Central memory CD8-positive, alpha-beta T cell (primary cell): ENCODE measurements around the gene UTS2B.

Source experiments
- ATAC-seq: fragments of 150-1000 bp; cut with Tn5 transposase; replicated peaks from 2 replicates; pipeline ENCODE4 v1.10.0; 2022; ENCODE audit warnings: mild to moderate bottlenecking, moderate FRiP score, moderate number of reproducible peaks; ENCODE audit not compliant: poor library complexity, severe bottlenecking; ENCODE audit errors: extremely low read depth
- DNase-seq, 2 donors: peaks; one replicate each; pipeline ENCODE4 v3.0.0; 2021; ENCODE audit warnings: low spot score in 2 of 2
- H3K27ac Mint-ChIP-seq: one replicate; pipeline ENCODE4 v1.8.0; 2022; ENCODE audit warnings: low read depth, mild to moderate bottlenecking, moderate library complexity, mixed read lengths
- H3K27me3 Mint-ChIP-seq: one replicate; pipeline ENCODE4 v1.8.0; 2022; ENCODE audit warnings: mixed read lengths
- H3K36me3 Mint-ChIP-seq: one replicate; pipeline ENCODE4 v1.8.0; 2022; ENCODE audit warnings: mild to moderate bottlenecking, moderate library complexity, mixed read lengths; ENCODE audit not compliant: insufficient read depth
- H3K4me1 Mint-ChIP-seq: one replicate; pipeline ENCODE4 v1.8.0; 2022; ENCODE audit warnings: mixed read lengths
- H3K4me3 Mint-ChIP-seq: one replicate; pipeline ENCODE4 v1.8.0; 2022; ENCODE audit warnings: mild to moderate bottlenecking, moderate library complexity, mixed read lengths
- H3K9me3 Mint-ChIP-seq: one replicate; pipeline ENCODE4 v1.8.0; 2022; ENCODE audit warnings: mixed read lengths

Gene UTS2B

DNA sequence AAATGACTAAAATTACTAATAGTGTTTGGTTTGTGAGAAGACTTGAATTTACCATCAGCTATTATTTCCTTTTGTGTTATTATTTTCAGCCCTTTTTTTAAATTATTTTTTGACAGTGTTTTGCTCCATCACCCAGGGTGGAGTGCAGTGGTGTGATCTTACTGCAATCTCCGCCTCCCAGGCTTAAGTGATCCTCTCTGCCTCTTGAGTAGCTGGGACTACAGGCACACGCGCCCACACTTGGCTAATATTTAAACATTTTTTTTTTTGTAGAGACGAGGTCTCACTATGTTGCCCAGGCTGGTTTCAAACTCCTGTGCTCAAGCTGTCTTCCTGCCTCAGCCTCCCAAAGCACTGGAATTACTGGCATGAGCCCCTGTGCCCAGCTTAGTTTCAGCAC is 31.7 kb upstream of the UTS2B start:
- Mint-ChIP-seq H3K4me3 (no peak overlapping the region), H3K4me1 (no peaks in the 10 kb centered on the region), H3K36me3 (peaks cover 6% of the 10 kb centered on the region), H3K9me3 (no peaks in the 10 kb centered on the region), H3K27ac (no peak overlapping the region), H3K27me3 (no peaks in the 10 kb centered on the region)
- DNase-seq (no peak), ATAC-seq (no peak)

- no peaks in the 10 kb centered on the region for H3K9me3 Mint-ChIP-seq
- DNase-seq, result no peak
- no peaks in the 10 kb centered on the region for H3K4me1 Mint-ChIP-seq
- no peak overlapping the region for H3K4me3 Mint-ChIP-seq
- H3K27me3 Mint-ChIP-seq, result no peaks in the 10 kb centered on the region
- no peak for ATAC-seq
- peaks cover 6% of the 10 kb centered on the region for H3K36me3 Mint-ChIP-seq
- no peak overlapping the region for H3K27ac Mint-ChIP-seq
Measured at GRCh38 chr3:191361456-191361855, 31.1 kb upstream of the UTS2B start.

DNA sequence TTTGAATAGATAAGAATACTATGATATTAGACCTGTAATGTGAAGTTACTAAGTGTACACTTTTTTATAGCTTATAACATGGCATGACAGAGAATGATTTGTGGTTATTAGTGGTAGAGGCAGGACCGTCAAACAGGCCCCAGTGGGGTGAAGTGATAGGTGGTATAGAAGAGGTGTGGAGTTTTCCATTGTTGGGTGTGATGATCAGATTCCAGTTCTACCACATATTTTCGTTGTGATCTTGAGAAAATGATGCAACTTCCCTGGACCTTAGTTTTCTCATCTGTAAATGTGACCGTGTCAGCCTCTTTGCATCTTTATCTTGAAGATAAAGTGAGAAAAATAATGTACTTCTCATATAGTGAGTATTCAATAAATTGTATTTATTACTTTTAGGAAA is 30.3 kb upstream of the UTS2B start:
- Mint-ChIP-seq H3K4me1 (no peaks in the 10 kb centered on the region), H3K4me3 (no peak overlapping the region), H3K36me3 (peaks cover 6% of the 10 kb centered on the region), H3K27me3 (no peaks in the 10 kb centered on the region), H3K27ac (no peak overlapping the region), H3K9me3 (no peaks in the 10 kb centered on the region)
- DNase-seq, result no peak
- no peak for ATAC-seq

GRCh38 chr3:191358929-191359328 is 28.6 kb upstream of the UTS2B start:
- peaks cover 6% of the 10 kb centered on the region for H3K36me3 Mint-ChIP-seq
- H3K4me3 Mint-ChIP-seq, result no peak overlapping the region

DNA sequence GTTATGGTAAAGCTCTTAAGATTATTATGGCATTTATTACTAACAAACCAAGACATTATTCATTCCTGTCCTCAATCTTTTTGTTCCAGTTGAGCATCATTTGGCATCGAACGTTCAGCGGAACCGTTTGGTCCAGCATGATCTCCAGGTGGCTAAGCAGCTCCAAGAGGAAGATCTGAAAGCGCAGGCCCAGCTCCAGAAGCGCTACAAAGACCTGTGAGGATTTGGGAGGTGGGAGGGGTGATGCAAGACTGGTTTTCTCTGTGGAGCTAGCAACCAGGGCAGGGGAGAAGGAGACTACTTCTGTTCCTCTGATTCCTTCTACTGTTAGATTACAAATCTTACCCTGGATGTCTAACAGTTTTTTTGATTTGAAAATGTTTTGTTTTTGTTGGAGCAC is 27.6 kb upstream of the UTS2B start:
- ATAC-seq (no peak), DNase-seq (no peak)
- Mint-ChIP-seq H3K27me3 (no peaks in the 10 kb centered on the region), H3K4me3 (no peak overlapping the region), H3K9me3 (no peaks in the 10 kb centered on the region), H3K27ac (no peak overlapping the region), H3K4me1 (no peaks in the 10 kb centered on the region), H3K36me3 (peaks cover 6% of the 10 kb centered on the region)

More at GRCh38 chr3:191358929-191359328, 28.6 kb upstream of the UTS2B start:
- H3K9me3 Mint-ChIP-seq, result no peaks in the 10 kb centered on the region
- DNase-seq, result no peak
- H3K27ac Mint-ChIP-seq, result no peak overlapping the region
- H3K27me3 Mint-ChIP-seq, result no peaks in the 10 kb centered on the region
- H3K4me1 Mint-ChIP-seq, result no peaks in the 10 kb centered on the region
- ATAC-seq, result no peak

DNA sequence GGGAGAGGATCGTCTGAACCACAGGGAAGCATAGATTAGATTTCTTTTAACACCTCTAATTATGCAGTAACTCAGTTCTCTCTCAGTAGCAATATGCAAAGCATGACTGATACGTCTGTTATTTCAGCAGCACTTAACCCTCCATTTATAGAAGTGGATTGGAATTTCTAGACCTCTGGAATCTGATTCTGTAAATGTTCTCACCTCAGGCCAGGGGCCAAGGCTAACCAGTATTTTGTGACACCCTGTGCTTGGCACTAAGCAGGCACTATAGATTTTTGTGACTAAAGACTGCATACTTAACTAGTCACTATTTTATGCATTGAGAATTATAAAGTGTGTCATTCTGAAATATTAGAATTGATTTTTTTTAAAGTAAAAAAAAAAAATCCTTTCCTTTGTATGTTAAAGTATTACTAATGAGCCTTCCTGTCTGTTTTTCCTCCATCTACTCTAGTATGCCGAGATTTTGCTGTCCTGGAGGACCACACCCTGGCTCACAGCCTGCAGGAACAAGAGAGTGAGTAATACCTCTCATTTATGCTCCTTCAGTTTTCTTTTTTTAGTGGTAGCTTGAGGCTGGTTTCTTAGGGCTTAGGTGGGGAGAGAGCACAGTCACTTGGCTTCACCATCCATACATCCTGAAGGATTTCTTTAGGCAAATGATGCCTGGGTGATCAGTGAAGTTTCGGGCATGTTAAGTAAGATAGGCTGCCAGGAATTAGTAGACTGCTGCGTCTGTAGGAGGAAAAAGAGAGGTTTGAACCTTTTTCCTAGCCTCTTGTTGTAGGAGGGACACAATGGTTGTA is 26.5 kb upstream of the UTS2B start:
- Mint-ChIP-seq H3K27me3 (no peaks in the 10 kb centered on the region), H3K4me1 (no peaks in the 10 kb centered on the region), H3K9me3 (no peaks in the 10 kb centered on the region), H3K27ac (no peak overlapping the region), H3K4me3 (no peak overlapping the region), H3K36me3 (peaks cover 2% of the 10 kb centered on the region)
- DNase-seq (no peak), ATAC-seq (no peak)

GRCh38 chr3:191355406-191355805 is 25.1 kb upstream of the UTS2B start:
- H3K36me3 Mint-ChIP-seq, result no peaks in the 10 kb centered on the region
- no peaks in the 10 kb centered on the region for H3K4me1 Mint-ChIP-seq
- H3K27me3 Mint-ChIP-seq, result no peaks in the 10 kb centered on the region
- no peak overlapping the region for H3K4me3 Mint-ChIP-seq
- no peaks in the 10 kb centered on the region for H3K9me3 Mint-ChIP-seq
- no peak overlapping the region for H3K27ac Mint-ChIP-seq
- ATAC-seq (no peak), DNase-seq (no peak)

DNA sequence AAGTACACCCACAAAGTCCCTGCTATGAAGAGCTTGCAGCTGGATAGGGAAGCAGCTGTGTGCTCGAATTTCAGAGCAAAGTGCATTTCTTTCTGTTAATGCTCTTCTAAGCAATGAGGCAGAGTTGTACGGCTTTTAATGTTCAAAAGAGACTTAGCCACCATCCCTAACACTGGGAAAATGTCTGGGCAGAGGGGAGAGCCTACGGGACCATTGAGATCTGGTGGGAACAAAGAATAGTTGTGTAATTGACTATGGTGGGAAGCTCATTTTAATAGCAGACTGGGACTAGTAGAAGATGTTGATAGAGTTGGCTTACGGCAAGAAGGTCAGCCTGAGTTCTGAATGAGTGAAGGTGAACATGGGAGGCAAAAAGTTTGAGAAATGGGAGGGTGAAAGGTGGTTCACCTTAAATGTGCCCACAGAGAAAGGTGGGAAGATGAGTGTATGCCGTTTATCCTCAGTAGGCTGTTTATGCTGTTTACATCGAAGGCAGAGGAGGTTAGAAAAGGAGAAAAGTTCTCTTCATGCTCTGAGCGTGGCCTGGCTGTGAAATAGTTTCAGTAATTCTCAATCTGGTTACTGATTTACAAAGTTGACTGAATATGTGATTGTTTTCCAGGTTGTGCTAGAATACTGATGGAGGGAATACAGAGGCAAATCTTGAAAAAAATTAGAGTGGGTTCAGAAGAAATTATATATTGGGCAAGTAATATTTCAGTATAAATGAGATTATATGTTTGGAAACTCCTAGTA is 22.9 kb upstream of the UTS2B start:
- Mint-ChIP-seq H3K4me1 (no peaks in the 10 kb centered on the region), H3K27me3 (no peaks in the 10 kb centered on the region), H3K27ac (no peak overlapping the region), H3K36me3 (no peaks in the 10 kb centered on the region), H3K9me3 (no peaks in the 10 kb centered on the region), H3K4me3 (no peak overlapping the region)
- DNase-seq (no peak), ATAC-seq (no peak)

GRCh38 chr3:191352014-191352413 is 21.7 kb upstream of the UTS2B start:
- no peak for DNase-seq
- no peaks in the 10 kb centered on the region for H3K4me1 Mint-ChIP-seq
- no peak overlapping the region for H3K27ac Mint-ChIP-seq
- H3K36me3 Mint-ChIP-seq, result no peaks in the 10 kb centered on the region
- H3K27me3 Mint-ChIP-seq, result no peaks in the 10 kb centered on the region
- H3K4me3 Mint-ChIP-seq, result no peak overlapping the region
- no peak for ATAC-seq
- no peaks in the 10 kb centered on the region for H3K9me3 Mint-ChIP-seq

GRCh38 chr3:191350396-191351090 is 20.2 kb upstream of the UTS2B start:
- Mint-ChIP-seq H3K27ac (no peak overlapping the region), H3K36me3 (no peaks in the 10 kb centered on the region), H3K27me3 (no peaks in the 10 kb centered on the region), H3K9me3 (no peaks in the 10 kb centered on the region), H3K4me3 (no peak overlapping the region), H3K4me1 (no peaks in the 10 kb centered on the region)
- no peak for ATAC-seq
- DNase-seq, result no peak

DNA sequence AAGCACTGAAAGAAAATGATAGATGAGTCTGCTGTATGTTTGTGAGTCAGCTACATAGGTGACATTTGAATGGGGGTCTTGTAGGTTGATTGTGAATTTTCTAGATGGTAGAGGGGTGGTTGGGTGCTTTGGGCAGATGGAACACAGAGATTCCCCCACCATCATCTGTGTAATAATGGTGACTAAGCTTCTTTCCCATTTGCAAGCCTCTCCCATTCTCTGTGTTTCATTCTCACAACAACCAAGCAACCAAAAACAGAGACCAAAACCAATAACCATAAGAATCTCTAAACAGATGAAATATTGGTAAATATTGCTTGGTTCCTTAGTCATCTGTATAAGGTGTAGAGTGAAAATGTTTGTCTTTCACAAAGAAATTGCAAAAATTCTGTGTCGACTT is 17.8 kb upstream of the UTS2B start:
- no peak for ATAC-seq
- H3K4me1 Mint-ChIP-seq, result no peaks in the 10 kb centered on the region
- H3K4me3 Mint-ChIP-seq, result no peak overlapping the region
- H3K9me3 Mint-ChIP-seq, result peaks cover 5% of the 10 kb centered on the region
- no peak for DNase-seq
- no peak overlapping the region for H3K27ac Mint-ChIP-seq
- H3K27me3 Mint-ChIP-seq, result no peaks in the 10 kb centered on the region
- no peaks in the 10 kb centered on the region for H3K36me3 Mint-ChIP-seq

DNA sequence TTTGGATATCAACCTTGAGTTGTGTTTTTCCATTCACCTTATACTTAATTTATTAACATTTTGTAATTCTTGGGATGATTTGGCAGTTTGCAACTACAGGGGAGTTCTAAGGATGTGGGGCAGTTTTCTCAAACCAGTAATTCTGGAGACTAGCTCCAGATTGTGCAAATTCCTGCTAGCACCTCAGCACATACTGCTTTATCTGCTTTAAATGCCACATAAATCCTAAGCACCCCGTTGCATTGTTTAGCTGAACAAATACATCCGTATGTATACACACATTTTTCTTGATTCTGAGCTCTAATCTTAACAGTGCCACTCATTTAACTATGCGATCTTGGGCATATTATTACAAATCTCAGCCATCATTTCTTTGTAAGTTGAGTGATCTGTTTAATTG is 16.9 kb upstream of the UTS2B start:
- no peaks in the 10 kb centered on the region for H3K4me1 Mint-ChIP-seq
- DNase-seq, result no peak
- H3K36me3 Mint-ChIP-seq, result no peaks in the 10 kb centered on the region
- peaks cover 5% of the 10 kb centered on the region for H3K9me3 Mint-ChIP-seq
- ATAC-seq, result no peak
- no peak overlapping the region for H3K4me3 Mint-ChIP-seq
- H3K27me3 Mint-ChIP-seq, result no peaks in the 10 kb centered on the region
- H3K27ac Mint-ChIP-seq, result no peak overlapping the region

GRCh38 chr3:191345334-191345733 is 15.0 kb upstream of the UTS2B start:
- H3K27me3 Mint-ChIP-seq, result no peaks in the 10 kb centered on the region
- peaks cover 5% of the 10 kb centered on the region for H3K9me3 Mint-ChIP-seq
- H3K36me3 Mint-ChIP-seq, result no peaks in the 10 kb centered on the region
- H3K4me3 Mint-ChIP-seq, result no peak overlapping the region
- no peaks in the 10 kb centered on the region for H3K4me1 Mint-ChIP-seq
- DNase-seq, result no peak
- no peak for ATAC-seq
- no peak overlapping the region for H3K27ac Mint-ChIP-seq
